ENCODE results near the gene BHLHE23. TPM values are rescaled to one million over a fixed set of nuclear protein-coding genes. Genes with fewer than 3 reads are reported as not detected.

Gene BHLHE23
- total RNA-seq, 4 donors from 2014 or later: not detected

GRCh38 chr20:63024573-63025392 is 18.0 kb upstream of the BHLHE23 start:
- Histone ChIP-seq H3K36me3 (no peaks in the 10 kb centered on the region), H3K4me3 (no peak overlapping the region), H3K27ac (no peak overlapping the region), H3K4me1 (peaks cover 0 to 5% of the 10 kb centered on the region in 2 donors), H3K27me3 (peaks cover 0 to 30% of the 10 kb centered on the region in 2 donors), H3K9me3 (no peaks in the 10 kb centered on the region)
- intact Hi-C loops (cut with DNase I; ENCODE audit: low total_unique reads): no loop called here
- TF ChIP-seq CTCF (IDR thresholded peaks at IDR 0.05): no peak
- TF ChIP-seq POLR2A (IDR thresholded peaks at IDR 0.05): no peak
- DNase-seq: no peak

- DNase-seq: no peak
- peaks cover 0 to 5% of the 10 kb centered on the region in 2 donors for H3K4me1 ChIP-seq
- TF ChIP-seq POLR2A (IDR thresholded peaks at IDR 0.05): no peak
- TF ChIP-seq CTCF (IDR thresholded peaks at IDR 0.05): no peak
- intact Hi-C loops (cut with DNase I; ENCODE audit: low total_unique reads): no loop called here
- H3K9me3 ChIP-seq: no peaks in the 10 kb centered on the region
- no peak overlapping the region for H3K4me3 ChIP-seq
- H3K36me3 ChIP-seq: no peaks in the 10 kb centered on the region
- H3K27ac ChIP-seq: no peak overlapping the region
- peaks cover 0 to 30% of the 10 kb centered on the region in 2 donors for H3K27me3 ChIP-seq
Measured at GRCh38 chr20:63023936-63024571, 17.3 kb upstream of the BHLHE23 start.

- Histone ChIP-seq H3K4me3 (no peak overlapping the region), H3K9me3 (no peaks in the 10 kb centered on the region), H3K27me3 (peaks cover 0 to 30% of the 10 kb centered on the region in 2 donors), H3K36me3 (no peaks in the 10 kb centered on the region), H3K27ac (no peak overlapping the region), H3K4me1 (peaks cover 0 to 5% of the 10 kb centered on the region in 2 donors)
- DNase-seq: no peak
- intact Hi-C loops (cut with DNase I; ENCODE audit: low total_unique reads): no loop called here
- TF ChIP-seq POLR2A (IDR thresholded peaks at IDR 0.05): no peak
- TF ChIP-seq CTCF (IDR thresholded peaks at IDR 0.05): no peak
Measured at GRCh38 chr20:63023071-63023935, 16.5 kb upstream of the BHLHE23 start.

- intact Hi-C loops (cut with DNase I; ENCODE audit: low total_unique reads): no loop called here
- DNase-seq: no peak
Measured at GRCh38 chr20:63022501-63022900, 15.7 kb upstream of the BHLHE23 start.

More at GRCh38 chr20:63022501-63022900, 15.7 kb upstream of the BHLHE23 start:
- Histone ChIP-seq H3K27me3 (peaks cover 0 to 30% of the 10 kb centered on the region in 2 donors), H3K4me3 (no peak overlapping the region), H3K36me3 (no peaks in the 10 kb centered on the region), H3K27ac (no peak overlapping the region), H3K9me3 (no peaks in the 10 kb centered on the region), H3K4me1 (peaks cover 0 to 5% of the 10 kb centered on the region in 2 donors)
- TF ChIP-seq POLR2A (IDR thresholded peaks at IDR 0.05) (no peak), CTCF (IDR thresholded peaks at IDR 0.05) (no peak)

Data from uterus (tissue), 4 donors.